Activated naive CD4-positive, alpha-beta T cell (primary cell): Measurements from ENCODE around the gene WDR70.
"Not testable (repeated sequence)": the region's sequence is repeated elsewhere in the genome, so short reads cannot be mapped to it uniquely, and the experiment has no call there.

Source experiments
- DNase-seq, 4 experiments: peaks; one replicate each; lab custom pipeline; 2025; lab: John Stamatoyannopoulos, UW

The WDR70 gene

DNA sequence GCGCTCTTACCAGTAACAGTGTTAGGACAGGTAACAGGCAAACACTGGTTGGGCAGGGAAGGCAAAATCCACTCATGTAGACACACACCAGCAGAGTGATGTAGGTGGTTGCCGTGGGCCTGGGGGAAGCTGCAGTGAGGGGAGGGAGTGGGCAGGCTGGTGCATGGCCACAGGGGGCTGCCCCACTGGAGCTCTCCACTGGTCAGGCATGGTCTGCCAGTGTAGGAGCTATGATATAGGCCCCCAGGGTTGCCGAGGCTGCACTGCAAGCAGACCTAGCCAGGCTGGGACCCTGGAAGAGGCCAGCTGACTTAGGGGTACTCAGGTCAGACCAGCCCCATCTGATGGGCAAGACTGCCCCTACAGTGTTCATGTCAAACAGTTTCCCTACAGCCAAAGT, 306.1 kb downstream of the WDR70 start:
- DNase-seq: no peak

DNA sequence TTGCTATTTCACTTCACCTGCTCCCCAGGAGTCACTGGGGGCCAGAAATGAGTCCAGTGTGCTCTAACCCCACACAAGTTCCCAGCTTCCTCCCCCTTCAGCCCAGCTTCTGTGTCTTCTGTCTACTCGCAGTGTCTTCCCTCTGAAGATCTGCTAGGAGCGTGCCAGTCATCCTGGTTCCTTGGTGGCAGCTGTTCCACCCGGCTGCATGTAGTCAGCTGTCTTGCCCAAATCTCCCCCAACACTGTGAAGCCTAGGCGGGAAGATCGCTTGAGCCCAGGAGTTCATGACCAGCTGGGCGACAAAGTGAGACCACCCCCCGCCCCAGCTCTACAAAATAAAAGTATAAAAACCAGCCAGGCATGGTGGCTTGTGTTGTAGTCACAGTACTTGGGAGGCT, 306.7 kb downstream of the WDR70 start:
- no peak for DNase-seq

DNA sequence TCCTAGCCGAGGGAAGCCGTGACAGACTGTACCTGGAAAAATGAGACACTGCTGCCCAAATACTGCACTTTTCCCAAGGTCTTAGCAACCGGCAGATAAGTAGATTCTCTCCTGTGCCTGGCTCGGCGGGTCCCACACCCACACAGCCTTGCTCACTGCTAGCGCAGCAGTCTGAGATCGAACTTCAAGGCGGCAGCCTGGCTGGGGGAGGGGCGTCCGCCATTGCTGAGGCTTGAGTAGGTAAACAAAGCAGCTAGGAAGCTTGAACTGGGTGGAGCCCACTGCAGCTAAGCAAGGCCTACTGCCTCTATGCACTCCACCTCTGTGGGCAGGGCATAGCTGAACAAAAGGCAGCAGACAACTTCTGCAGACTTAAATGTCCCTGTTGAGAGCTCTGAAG, 309.8 kb downstream of the WDR70 start:
- not testable (repeated sequence) for DNase-seq

DNA sequence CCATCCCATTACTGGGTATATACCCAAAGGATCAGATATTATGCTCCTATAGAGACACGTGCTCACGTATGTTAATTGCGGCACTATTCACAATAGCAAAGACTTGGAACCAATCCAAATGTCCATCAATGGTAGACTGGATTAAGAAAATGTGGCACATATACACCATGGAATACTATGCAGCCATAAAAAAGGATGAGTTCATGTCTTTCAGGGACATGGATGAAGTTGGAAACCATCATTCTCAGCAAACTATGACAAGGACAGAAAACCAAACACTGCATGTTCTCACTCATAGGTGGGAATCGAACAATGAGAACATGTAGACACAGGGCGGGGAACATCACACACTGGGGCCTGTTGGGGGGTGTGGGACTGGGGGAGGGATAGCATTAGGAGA, 315.2 kb downstream of the WDR70 start:
- DNase-seq: not testable (repeated sequence)

DNA sequence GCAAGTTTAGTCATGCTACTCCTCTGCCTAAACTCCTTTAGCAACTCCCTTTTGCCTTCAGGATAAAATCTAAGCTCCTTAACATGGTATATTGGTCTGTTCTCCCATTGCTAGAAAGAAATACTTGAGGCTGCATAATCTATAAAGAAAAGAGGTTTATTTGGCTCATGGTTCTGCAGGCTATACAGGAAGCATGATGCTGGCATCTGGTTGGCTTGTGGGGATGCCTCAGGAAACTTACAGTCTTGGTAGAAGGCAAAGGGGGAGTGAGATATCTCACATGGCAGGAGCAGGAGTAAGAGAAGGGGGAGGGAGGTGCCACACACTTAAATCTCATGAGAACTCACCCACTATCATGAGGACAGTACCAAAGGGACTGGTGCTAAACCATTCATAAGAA, 315.7 kb downstream of the WDR70 start:
- DNase-seq: no peak

DNA sequence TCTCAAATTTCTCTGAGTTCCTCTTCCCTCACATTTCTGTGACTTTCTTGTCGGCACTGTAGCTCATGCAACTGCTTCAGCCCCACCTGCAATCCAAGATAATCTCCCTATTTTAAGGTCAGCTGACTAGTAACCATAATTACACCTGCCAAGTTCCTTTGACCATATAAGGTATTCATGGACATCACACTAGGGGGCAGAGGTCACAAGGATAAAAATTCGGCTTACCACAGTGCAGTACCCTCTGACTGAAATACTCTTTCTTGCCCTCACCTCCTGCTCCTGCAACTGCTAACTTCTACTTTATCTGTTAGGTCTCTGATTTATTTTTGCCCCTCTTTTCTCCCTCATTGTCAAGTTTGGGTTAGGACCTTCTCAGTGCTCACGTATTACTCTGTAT, 316.5 kb downstream of the WDR70 start:
- DNase-seq: no peak

DNA sequence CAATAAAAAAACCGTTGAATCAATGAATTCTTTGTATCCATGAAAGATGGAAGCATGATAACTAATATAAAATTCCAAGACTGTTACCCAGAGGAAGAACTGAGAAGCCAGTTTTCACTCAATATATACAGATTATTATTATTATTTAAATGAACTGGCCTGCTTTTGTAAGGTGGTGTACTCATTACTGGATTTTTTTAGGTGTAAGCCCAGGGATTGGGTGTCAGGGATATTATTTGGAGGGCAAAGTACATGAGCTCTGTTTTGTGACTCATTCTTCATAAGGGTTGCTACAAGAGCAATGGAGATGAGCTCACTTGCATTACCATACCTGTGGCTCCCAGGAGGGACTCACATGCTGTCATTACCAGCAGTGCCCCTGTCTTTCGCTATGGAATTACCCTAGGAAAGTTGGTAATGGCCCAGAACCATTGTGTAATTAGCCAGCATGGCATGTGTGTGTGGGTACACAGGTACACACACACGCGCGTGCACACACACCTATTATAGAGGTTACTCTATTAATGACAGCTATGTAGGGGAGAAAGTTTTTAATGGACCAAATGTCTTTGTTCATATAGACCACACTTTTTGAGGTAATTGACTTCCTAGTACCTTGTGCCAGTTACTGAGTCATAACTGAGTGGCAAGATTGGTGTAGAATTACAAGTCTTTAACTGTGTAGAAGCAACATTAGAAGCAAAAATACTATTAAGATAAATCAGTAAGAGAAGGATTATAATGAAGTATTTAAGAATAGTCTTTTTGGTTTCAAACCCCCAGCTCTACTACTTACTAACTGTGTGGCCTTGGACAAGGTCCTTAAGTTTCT, 317.3 kb downstream of the WDR70 start:
- no peak for DNase-seq

DNA sequence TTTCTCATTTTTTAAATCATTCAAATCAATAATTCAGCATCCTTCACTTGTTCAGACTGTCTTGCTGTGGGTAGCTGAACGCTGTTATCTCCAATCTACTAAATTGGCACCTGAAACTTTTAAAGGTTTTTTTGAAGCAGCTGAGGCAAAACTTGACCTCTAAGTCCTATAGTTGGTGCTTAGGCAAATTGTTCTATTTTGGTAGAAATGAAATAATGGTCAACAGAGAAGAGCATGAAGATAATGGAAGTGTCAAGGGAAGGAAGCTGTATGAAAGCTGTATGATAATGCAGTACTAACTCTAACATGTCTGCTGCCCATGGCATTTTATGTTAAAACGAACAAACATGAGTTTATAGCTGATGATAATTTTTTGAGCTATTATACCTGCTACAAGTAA, 322.8 kb downstream of the WDR70 start:
- DNase-seq: no peak

DNA sequence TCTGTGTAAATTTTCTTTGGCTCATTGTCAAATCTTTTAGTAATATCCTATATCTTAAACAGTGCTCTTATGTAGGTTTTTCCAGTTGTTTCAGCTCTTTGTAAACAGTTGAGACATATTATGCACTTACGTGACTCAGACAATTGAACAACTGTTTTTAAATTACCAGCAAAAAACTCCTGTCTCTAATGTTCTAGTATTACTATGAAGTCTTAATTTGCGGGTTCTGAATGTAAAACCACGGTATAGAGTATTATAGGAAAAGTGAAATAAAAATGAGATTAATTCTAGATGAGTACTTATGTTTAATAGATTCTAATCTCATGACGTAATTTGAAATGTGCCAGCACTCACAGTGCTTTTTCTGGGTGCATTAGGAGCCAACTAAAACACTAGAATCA, 324.7 kb downstream of the WDR70 start:
- no peak for DNase-seq

DNA sequence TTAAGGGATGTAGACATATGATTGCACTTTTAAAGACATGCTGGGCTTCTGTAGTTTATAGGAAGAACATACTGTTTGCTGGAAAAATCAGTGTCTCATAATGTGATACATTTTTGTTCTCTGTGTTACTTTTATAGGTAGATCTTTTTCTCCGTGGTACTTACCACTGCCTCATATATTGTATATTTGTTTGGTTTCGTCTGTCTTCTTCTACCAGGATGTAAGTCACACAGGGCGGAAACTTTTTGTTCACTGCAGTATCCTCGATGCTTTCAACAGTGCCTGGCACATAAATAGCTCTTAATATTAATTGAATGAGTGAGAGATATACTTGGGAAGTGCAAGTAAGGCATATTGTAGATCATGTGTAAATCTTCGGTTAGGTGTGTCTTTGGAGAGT, 325.3 kb downstream of the WDR70 start:
- DNase-seq: no peak

DNA sequence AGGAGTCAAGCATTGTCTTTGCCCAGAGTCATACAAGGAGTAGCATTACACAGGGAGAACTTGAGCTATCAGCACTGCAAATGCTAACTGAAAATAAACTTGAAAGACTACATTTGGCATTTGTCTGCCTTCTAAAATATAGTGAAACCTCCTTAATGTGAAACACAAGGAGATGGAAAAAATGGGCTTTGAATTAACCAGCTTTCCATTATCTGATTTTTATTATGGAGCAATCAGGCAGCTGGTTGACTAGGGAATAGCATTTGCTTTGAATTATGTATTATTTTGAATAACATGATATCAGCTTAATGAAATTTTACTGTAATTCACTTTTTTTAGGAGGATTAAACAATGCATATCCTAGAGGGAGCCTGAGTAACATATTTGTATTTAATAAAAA, 329.9 kb downstream of the WDR70 start:
- DNase-seq: no peak

DNA sequence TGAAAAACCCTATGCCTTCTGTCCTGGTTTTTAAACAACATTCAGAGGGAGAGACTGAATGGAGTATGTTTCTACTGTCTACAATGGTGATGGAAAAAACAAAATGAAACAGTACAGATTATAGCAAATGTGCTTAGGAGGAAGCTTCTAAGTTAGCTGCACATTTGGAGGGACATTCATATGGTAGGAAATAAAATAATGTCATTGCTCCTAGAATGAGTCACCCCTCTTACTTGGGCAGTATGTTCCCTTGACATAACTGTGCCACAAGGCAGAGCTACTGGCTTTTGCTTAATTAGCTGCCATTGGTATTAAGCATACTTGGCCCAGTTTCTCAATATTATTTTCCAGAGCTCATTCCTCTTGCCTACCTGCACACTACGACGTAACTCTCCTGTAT, 331.8 kb downstream of the WDR70 start:
- no peak for DNase-seq

DNA sequence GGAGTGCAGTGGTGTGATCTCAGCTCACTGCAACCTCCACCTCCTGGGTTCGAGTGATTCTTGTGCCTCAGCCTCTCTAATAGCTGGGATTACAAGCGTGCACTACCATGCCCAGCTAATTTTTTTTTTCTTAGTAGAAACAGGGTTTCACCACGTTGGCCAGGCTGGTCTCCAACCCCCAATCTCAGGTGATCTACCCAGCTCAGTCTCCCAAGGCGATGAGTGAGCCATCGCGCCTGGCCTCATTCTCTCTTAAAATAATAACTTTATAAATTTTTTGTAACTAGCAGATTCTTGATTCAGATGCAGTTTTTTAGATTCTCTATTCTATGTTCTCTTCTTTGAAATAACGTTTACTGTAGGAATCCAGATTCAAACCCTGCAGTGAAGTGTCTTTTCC, 333.6 kb downstream of the WDR70 start:
- no peak for DNase-seq

DNA sequence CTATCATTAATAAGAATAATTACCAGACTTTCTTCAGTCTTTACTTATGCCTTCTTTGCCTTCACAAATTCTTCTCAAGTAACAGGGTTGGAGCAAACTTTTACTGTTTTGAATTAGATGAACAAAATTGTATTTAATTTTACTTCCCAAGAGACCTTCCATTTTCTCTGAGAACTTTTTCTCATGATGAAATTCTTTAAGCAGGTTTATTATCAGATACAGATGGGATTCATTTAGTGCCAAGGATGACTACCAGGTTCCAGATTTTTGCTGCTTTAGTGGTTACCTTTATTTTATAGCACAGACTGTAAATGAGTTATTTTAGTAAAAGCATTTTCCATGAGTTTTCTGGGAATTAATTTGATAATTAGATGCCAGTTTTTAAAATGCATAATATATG, 335.6 kb downstream of the WDR70 start:
- DNase-seq: no peak

DNA sequence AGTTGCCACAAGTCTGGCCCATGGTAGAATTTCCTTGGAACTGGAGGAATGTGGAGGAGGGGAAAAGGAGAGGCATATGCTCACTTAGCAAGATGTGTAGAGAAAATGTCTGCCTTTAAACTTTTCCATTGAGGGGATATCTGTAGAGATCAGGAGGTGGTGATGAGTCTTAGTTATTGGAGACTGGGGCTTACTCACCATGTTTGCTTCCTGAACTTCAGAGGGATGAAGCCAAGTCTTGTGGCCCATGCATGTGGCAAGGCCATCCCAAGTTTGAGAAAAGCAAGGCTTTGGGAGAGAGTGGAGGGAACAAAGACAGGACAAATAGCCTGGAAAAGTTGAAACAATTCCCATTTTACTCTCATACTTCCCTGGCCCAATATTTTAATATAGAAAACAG, 336.2 kb downstream of the WDR70 start:
- no peak for DNase-seq

DNA sequence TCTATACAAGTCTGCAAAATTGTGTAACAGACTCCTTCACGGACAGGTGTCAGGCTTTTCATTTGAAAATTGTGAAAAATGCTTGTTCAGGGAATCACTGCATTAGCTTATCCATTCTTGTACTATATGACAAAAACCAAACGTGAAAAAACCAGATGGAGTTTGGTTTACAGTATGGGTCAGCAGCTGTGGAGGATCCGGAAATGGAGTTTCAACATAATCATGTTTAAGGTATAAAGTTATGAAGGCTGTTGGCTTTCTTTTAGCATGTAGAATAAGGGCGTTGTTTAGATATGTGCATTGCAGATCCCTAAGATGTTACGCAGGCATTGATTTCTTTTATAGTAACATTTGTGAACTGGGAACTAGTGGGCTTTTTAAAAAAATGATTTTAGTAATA, 336.9 kb downstream of the WDR70 start:
- no peak for DNase-seq

DNA sequence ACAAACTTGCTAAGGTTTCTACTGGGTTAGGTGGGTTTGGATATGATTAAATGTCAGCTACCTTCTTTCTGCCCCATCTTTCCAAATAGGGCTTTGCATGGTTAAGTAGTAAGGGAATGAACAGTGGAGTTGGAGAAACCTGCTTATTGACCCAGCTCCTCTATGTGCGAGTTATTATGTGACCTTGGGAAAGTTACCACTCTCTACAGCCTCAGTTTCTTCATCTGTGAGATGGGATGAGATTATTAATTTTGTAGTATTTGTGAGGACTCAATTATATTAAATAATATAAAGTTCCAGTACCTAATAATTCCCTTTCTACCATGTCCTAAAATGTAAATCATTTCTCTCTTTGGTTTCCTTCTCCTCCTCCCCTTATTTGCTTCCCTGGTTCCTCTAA, 337.3 kb downstream of the WDR70 start:
- no peak for DNase-seq

DNA sequence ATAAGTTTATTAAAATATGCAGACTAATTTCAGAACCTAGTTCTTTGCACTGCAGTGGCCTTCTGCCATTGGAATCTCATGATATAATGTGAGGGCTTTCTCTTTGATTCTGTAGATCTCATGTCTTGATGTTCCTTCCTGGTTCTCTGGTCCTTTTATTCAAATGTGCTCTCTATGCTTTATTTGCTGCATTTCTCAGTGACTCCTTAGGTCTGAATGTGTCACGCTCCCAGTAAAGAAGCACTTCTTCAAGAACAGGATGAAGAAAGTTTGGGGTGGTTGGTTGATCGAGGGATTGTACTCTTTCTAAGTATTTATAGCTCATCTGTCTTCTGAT, 338.1 kb downstream of the WDR70 start:
- no peak for DNase-seq

DNA sequence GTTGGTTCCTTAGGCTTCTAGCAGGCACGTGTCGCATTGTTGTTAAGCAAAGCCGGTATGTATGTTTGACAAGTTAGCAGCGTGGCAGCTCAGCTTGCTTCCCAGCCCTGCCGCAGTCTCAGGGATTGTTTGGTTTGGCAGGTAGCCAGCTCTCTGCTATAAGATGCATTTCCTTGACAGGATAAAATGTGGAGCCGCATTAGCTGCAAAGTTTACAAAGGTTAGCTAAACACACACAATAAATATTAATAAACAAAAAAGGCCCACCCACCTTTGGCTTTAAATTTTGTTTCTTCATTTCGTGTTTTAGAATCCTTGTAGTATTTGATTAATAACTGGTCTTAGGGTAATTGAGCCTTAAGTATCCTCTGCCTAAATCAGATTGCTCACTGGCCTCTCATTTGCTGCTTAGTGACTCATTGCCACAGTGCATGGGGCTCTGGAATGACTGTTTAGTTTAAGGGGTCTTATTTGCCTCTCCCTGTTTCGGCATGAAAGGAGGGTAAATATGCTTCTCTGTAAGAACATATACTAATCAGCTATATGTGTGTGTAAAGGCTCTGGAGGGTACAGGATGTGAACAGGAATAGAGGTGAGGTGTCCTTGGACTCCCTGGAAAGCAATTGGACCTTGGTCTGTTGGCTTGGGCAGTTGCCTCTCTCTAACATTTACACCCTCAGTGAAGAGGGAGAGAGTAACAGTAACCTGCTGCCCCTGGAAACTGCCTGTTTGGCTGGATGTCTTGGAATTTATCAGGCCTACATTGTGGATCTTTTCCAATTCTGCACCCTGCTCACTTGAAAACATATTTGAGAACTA, 338.7 kb downstream of the WDR70 start:
- DNase-seq: no peak

DNA sequence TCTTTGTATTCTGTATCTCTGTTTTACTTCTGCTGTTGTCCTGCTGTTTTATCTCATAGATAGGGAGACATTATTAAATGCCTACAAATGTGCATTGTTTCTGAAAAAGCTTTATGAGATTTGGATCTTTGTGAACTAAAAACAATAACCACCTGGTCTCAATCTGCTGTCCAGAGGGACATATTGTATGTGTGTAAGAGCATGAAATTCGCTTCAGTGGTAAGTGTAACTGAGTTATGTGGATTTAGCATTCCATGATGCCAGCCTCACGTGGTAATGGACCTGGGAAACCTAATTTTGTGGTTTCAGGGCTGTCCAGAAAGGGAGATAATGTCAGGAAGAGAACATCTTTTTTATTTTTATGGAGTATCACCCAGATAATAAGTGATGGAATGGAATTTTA, 341.4 kb downstream of the WDR70 start:
- no peak for DNase-seq

DNA sequence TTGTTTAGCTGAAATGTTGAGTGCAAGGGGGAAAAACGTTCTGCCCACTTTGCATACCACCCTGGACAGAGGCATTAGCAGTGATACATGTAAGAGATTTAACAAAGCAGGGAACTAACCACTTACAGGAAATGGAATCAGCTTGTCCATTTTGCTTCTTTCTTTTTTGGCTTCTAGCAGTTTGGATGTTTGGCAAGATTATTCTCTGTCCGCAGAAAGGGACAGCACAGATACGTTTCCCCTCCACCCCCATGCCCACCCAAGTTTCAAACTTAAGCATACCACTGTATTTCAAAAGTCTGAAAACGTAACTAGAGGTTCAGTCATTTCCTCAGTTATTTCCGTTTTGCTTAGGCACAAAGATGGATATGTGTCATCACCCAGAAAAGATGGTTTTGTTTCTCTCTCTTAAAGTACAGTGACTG, 342.3 kb downstream of the WDR70 start:
- no peak for DNase-seq

DNA sequence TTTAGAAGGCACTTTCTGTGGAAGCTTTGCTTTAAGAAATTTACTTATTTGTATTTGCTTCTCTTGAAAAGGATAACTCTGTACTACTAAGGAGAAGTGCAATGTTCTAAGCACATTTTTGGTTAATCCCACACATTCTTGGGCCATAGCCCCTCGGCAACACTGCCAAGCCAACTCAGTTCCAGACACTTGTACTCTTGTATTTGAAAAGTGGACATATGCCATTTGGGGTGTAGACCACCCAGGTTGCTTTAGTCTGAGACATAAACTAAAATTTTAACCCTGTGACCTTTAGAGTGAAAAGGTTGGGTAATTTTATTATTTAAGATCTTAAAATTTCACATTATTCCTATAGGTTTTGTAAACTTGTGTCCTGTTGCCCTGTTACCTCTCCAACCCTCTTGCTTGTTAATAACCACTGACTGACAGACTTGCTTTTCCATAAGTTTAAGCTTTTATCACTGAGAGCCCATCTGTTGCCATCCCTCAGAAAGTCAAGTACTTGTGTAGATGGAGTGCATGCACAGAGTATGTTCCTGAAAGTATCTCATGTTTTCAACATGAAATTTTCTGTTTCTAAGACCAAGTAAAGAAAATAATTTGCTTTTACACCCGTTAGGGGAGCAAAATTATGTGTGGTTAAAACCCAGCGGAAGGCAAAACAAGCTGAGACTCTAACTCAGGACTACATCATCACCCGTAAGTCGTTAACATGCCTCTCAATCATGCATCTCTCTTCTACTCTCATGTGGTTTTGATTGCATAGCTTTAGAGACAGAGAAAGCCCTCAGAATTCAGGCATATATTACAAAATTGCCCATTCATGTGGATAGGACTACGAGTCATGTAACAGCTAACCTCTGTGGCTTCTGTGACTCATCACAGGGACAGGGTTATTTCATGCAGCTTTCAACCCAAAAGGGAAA, 343.4 kb downstream of the WDR70 start:
- DNase-seq: no peak
